Breast epithelium (tissue), 4 donors: ENCODE measurements around the gene DMWD. TPM values are rescaled to one million over a fixed set of nuclear protein-coding genes. Genes with fewer than 3 reads are reported as not detected.

Source experiments
- DNase-seq, 2 donors: peaks; one replicate each; pipeline ENCODE4 v3.0.0-alpha.2; 2019; ENCODE audit warnings: low spot score in 2 of 2
- H3K27ac ChIP-seq, 2 donors: fragments of 200-600 bp; sonication (generic) in 1 of 2; one replicate each; pipeline ENCODE4 v1.5.1; 2016 to 2019; ENCODE audit warnings: mild to moderate bottlenecking in 1 of 2
- H3K27me3 ChIP-seq, 2 donors: fragments of 200-600 bp; sonication (generic) in 1 of 2; one replicate each; pipeline versions ENCODE4 v1.5.1 to v1.6.0; 2017 to 2019; ENCODE audit warnings: control low read depth in 1 of 2, mild to moderate bottlenecking in 1 of 2
- H3K36me3 ChIP-seq: fragments of 200-600 bp; one replicate; pipeline ENCODE4 v1.5.1; 2019
- H3K4me1 ChIP-seq, 2 donors: fragments of 200-600 bp; sonication (generic); one replicate each; pipeline ENCODE4 v1.5.1; 2016 to 2019; ENCODE audit warnings: control low read depth in 1 of 2
- H3K4me3 ChIP-seq, 3 donors: fragments of 200-600 bp; sonication (generic); 1 replicate in 2 of 3; 2 replicates in 1 of 3; pipeline ENCODE4 v1.5.1; 2016 to 2019; ENCODE audit warnings: mild to moderate bottlenecking in 3 of 3, moderate library complexity in 2 of 3
- H3K9me3 ChIP-seq, 2 donors: fragments of 200-600 bp; sonication (generic) in 1 of 2; one replicate each; pipeline ENCODE4 v1.5.1; 2016 to 2019; ENCODE audit warnings: control low read depth in 1 of 2
- POLR2A ChIP-seq: fragments of 450-650 bp; IDR thresholded peaks from one replicate; pipeline ENCODE4 v1.6.1; 2016; ENCODE audit warnings: antibody characterized with exemption, mild to moderate bottlenecking, moderate library complexity
- POLR2AphosphoS5 ChIP-seq, 3 donors: sonication (generic); formaldehyde crosslinking; IDR thresholded peaks; one replicate each; pipeline ENCODE4 v1.6.1; 2017; ENCODE audit warnings: antibody characterized with exemption in 3 of 3
- intact Hi-C: fragments of 100-400 bp; cut with DNase I; formaldehyde crosslinking; loops from one replicate; pipeline ENCODE4 v1.15.1; 2023; ENCODE audit warnings: low total_unique reads
- total RNA-seq, 3 donors: library from RNA; depleted of rRNA; stranded (reverse); fragments of >200 nt; gene quantifications; one replicate each; pipeline ENCODE4 v1.1.0, GENCODE V29; 2016
- TF ChIP-seq, protein P1 (sequence below), 3 donors: fragments of 450-650 bp; IDR thresholded peaks; one replicate each; pipeline ENCODE4 v1.5.1; 2016 to 2017; ENCODE audit warnings: antibody characterized with exemption in 3 of 3, mild to moderate bottlenecking in 3 of 3, moderate library complexity in 3 of 3

The DMWD gene
- total RNA-seq, 3 donors from 2014 or later: 24.2 to 31.1 (median 29.3) TPM

DNA sequence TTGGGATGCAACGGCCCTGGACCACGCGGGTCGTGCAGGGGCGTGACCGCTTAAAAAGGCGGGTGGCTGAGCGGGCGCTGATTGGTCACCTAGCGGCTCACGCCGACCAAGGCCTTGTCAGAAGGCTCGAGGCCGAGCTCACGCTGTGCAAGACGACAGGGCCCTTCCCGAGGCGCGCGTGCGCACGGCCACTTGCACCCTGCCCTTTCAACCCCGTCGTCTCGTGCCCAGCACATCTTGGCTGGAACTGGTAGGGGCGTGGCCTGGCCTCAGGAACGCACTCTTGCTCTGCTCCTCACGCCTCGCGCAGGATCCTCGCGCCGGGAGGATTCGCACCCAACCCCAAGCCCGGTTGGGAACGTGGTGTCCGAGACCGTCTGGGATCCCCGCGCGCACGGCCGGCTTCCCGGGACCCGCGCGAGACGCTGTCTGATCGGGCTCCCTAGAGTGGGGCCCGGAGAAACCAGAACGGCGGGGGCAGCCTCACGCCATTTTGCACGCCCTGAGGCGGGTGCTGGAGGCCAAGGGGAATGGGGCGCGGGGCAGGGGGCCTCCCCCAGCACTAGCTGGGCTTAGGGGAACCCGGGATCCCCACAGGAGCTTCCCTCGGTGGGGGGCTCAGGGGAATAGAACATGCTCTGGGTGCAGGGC lies 59.4 kb downstream of the DMWD start, which contains the start of gene MEIOSIN:
MEIOSIN (plus strand) TSS at position 280 of the 651 bp plus-strand sequence. CDS start 1,938 bp downstream, outside the sequence.
- intact Hi-C loops: no loop called here
- DNase-seq: no peak
- H3K27ac ChIP-seq: no peak within 1 kb of the TSS
- H3K9me3 ChIP-seq: no peaks in the 10 kb centered on the region
- TF ChIP-seq POLR2A (no peak), POLR2AphosphoS5 (IDR thresholded peaks at IDR 0.05) (no peak)
- TF ChIP-seq, protein P1, sequence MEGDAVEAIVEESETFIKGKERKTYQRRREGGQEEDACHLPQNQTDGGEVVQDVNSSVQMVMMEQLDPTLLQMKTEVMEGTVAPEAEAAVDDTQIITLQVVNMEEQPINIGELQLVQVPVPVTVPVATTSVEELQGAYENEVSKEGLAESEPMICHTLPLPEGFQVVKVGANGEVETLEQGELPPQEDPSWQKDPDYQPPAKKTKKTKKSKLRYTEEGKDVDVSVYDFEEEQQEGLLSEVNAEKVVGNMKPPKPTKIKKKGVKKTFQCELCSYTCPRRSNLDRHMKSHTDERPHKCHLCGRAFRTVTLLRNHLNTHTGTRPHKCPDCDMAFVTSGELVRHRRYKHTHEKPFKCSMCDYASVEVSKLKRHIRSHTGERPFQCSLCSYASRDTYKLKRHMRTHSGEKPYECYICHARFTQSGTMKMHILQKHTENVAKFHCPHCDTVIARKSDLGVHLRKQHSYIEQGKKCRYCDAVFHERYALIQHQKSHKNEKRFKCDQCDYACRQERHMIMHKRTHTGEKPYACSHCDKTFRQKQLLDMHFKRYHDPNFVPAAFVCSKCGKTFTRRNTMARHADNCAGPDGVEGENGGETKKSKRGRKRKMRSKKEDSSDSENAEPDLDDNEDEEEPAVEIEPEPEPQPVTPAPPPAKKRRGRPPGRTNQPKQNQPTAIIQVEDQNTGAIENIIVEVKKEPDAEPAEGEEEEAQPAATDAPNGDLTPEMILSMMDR (IDR thresholded peaks at IDR 0.05): no peak
- H3K36me3 ChIP-seq: no peaks in the 10 kb centered on the region
- H3K4me3 ChIP-seq: no peak within 1 kb of the TSS
- no peaks in the 10 kb centered on the region for H3K27me3 ChIP-seq
- H3K4me1 ChIP-seq: peaks cover 0 to 5% of the 10 kb centered on the region in 2 donors

Other genes with a start within 250 kb of the DMWD start
- gene OPA3, start 208.0 kb downstream of the DMWD start, total RNA-seq: 10 to 100 TPM in 1 of 3 donors, 1 to 10 TPM in 2; 6.6 to 11.4 (median 7.2) TPM
- gene GPR4, start 190.6 kb downstream of the DMWD start, total RNA-seq: 1 to 10 TPM; 1.1 to 8.8 (median 1.2) TPM
- gene EML2, start 153.4 kb downstream of the DMWD start, total RNA-seq: 10 to 100 TPM; 27.7 to 42.0 (median 32.4) TPM
- 1 to 10 TPM in 2 of 3 donors, under 1 TPM in 1; 0.16 to 4.9 (median 4.8) TPM for gene GIPR, start 124.6 kb downstream of the DMWD start, total RNA-seq
- 100 to 1,000 TPM; 175 to 238 (median 191) TPM for gene SNRPD2, start 100.9 kb downstream of the DMWD start, total RNA-seq
- gene QPCTL, start 100.2 kb downstream of the DMWD start, total RNA-seq: 1 to 10 TPM; 6.1 to 9.4 (median 7.2) TPM
- gene FBXO46, start 61.9 kb downstream of the DMWD start, total RNA-seq: 10 to 100 TPM in 2 of 3 donors, 1 to 10 TPM in 1; 8.0 to 15.1 (median 13.8) TPM
- not detected for gene MEIOSIN, start 59.4 kb downstream of the DMWD start, total RNA-seq
- gene SIX5, start 23.6 kb downstream of the DMWD start, total RNA-seq: 10 to 100 TPM in 2 of 3 donors, 1 to 10 TPM in 1; 8.6 to 11.8 (median 11.8) TPM
- 10 to 100 TPM; 16.0 to 25.6 (median 24.5) TPM for gene DMPK, start 10.4 kb downstream of the DMWD start, total RNA-seq
- under 1 TPM in 1 of 3 donors, not detected in 2; 0.15 TPM for gene RSPH6A, start 22.5 kb upstream of the DMWD start, total RNA-seq
- 10 to 100 TPM; 24.3 to 50.8 (median 31.3) TPM for gene SYMPK, start 70.3 kb upstream of the DMWD start, total RNA-seq
- under 1 TPM in 1 of 3 donors, not detected in 2; 0.33 TPM for gene FOXA3, start 71.5 kb upstream of the DMWD start, total RNA-seq
- 10 to 100 TPM; 16.5 to 26.5 (median 19.7) TPM for gene IRF2BP1, start 93.3 kb upstream of the DMWD start, total RNA-seq
- 1 to 10 TPM; 2.0 to 5.9 (median 2.4) TPM for gene MYPOP, start 109.8 kb upstream of the DMWD start, total RNA-seq
- gene NANOS2, start 121.9 kb upstream of the DMWD start, total RNA-seq: not detected
- gene NOVA2, start 181.0 kb upstream of the DMWD start, total RNA-seq: 1 to 10 TPM in 2 of 3 donors, under 1 TPM in 1; 0.59 to 3.6 (median 1.1) TPM
- gene CCDC61, start 202.6 kb upstream of the DMWD start, total RNA-seq: 1 to 10 TPM; 7.0 to 8.8 (median 8.3) TPM
- not detected for gene PGLYRP1, start 230.2 kb upstream of the DMWD start, total RNA-seq
- gene IGFL4, start 248.2 kb upstream of the DMWD start, total RNA-seq: not detected